Right ventricle myocardium superior (tissue), 1 donor: ENCODE measurements around the gene CLEC4M. TPM values are rescaled to one million over a fixed set of nuclear protein-coding genes. Genes with fewer than 3 reads are reported as not detected.
A peak's percentile ranks its signal among the peaks of the same experiment; 100 is the strongest.
"Not testable (repeated sequence)": the region's sequence is repeated elsewhere in the genome, so short reads cannot be mapped to it uniquely, and the experiment has no call there.

Experiments
- ATAC-seq: fragments of 200-7000 bp; cut with Tn5 transposase; one replicate; pipeline ENCODE4 v1.9.1; 2020; ENCODE audit warnings: mild to moderate bottlenecking; ENCODE audit not compliant: poor library complexity
- DNase-seq: peaks from one replicate; pipeline ENCODE4 v3.0.0-alpha.2; 2020
- intact Hi-C: fragments of 100-400 bp; cut with DNase I; formaldehyde crosslinking; loops from one replicate; pipeline ENCODE4 v1.11.2; 2022
- total RNA-seq: library from RNA; stranded (reverse); fragmentation: NEBNext Ultra II Directional; extraction: Animal tissue kit (Norgen Biotek cat#: 25700); gene quantifications from one replicate; pipeline ENCODE4 v1.2.1, GENCODE V29; 2021
- donor health status: DM: no; HTN: yes; CAD: no; lungs with severe emphysema.

The CLEC4M gene
- total RNA-seq, 1 donor from 2014 or later: not detected

- intact Hi-C loops: no loop called here
- DNase-seq (no peak), ATAC-seq (no peak)
Measured at GRCh38 chr19:7739211-7739755, 23.8 kb upstream of the CLEC4M start.

- DNase-seq: no peak
- intact Hi-C loops: no loop called here
- no peak for ATAC-seq
Measured at GRCh38 chr19:7739801-7740681, 23.0 kb upstream of the CLEC4M start.

GRCh38 chr19:7740682-7741054 lies 22.4 kb upstream of the CLEC4M start:
- ATAC-seq (no peak), DNase-seq (no peak)
- intact Hi-C loops: no loop called here

- DNase-seq (no peak), ATAC-seq (no peak)
- intact Hi-C loops: no loop called here
Measured at GRCh38 chr19:7742575-7742974, 20.5 kb upstream of the CLEC4M start.

- ATAC-seq: no peak
- no peak for DNase-seq
- intact Hi-C loops: no loop called here
Measured at GRCh38 chr19:7742991-7743390, 20.1 kb upstream of the CLEC4M start.

- DNase-seq (no peak), ATAC-seq (no peak)
- intact Hi-C loops: no loop called here
Measured at GRCh38 chr19:7743425-7743841, 19.6 kb upstream of the CLEC4M start.

- intact Hi-C loops: no loop called here
- ATAC-seq: no peak
- no peak for DNase-seq
Measured at GRCh38 chr19:7744199-7744786, 18.8 kb upstream of the CLEC4M start.

- intact Hi-C loops: no loop called here
- ATAC-seq: no peak
- no peak for DNase-seq
Measured at GRCh38 chr19:7744871-7745650, 18.0 kb upstream of the CLEC4M start.

- DNase-seq, intact Hi-C loops, ATAC-seq: not testable (repeated sequence)
Measured at GRCh38 chr19:7746306-7746705, 16.7 kb upstream of the CLEC4M start.

GRCh38 chr19:7746903-7747884 lies 15.8 kb upstream of the CLEC4M start, which contains the start of gene CD209:
Gene CD209, minus strand, starts transcription at chr19:7747534. Its CDS starts 23 bp downstream, at chr19:7747511.
- peak; percentile 34 for ATAC-seq
- intact Hi-C loops: no loop called here
- DNase-seq: no peak

GRCh38 chr19:7748171-7748570 lies 14.9 kb upstream of the CLEC4M start:
- DNase-seq: no peak
- intact Hi-C loops: no loop called here
- ATAC-seq: no peak

GRCh38 chr19:7748756-7749155 lies 14.3 kb upstream of the CLEC4M start:
- no peak for ATAC-seq
- intact Hi-C loops: no loop called here
- DNase-seq: no peak

- intact Hi-C loops: no loop called here
- DNase-seq (no peak), ATAC-seq (no peak)
Measured at GRCh38 chr19:7751157-7751783, 11.8 kb upstream of the CLEC4M start.

- intact Hi-C loops: no loop called here
- ATAC-seq (no peak), DNase-seq (no peak)
Measured at GRCh38 chr19:7756258-7756657, 6.8 kb upstream of the CLEC4M start.

- DNase-seq (no peak), ATAC-seq (no peak)
- intact Hi-C loops: no loop called here
Measured at GRCh38 chr19:7757358-7757757, 5.7 kb upstream of the CLEC4M start.

- DNase-seq (no peak), ATAC-seq (no peak)
- intact Hi-C loops: no loop called here
Measured at GRCh38 chr19:7759156-7759555, 3.9 kb upstream of the CLEC4M start.

- intact Hi-C loops: no loop called here
- DNase-seq (no peak), ATAC-seq (no peak)
Measured at GRCh38 chr19:7763696-7764095, 653 bp downstream of the CLEC4M start.

- DNase-seq, ATAC-seq, intact Hi-C loops: not testable (repeated sequence)
Measured at GRCh38 chr19:7764157-7764556, 1.1 kb downstream of the CLEC4M start.
